ENCODE results near the gene USP17L19. TPM values are rescaled to one million over a fixed set of nuclear protein-coding genes. Genes with fewer than 3 reads are reported as not detected.

USP17L19 gene, protein sequence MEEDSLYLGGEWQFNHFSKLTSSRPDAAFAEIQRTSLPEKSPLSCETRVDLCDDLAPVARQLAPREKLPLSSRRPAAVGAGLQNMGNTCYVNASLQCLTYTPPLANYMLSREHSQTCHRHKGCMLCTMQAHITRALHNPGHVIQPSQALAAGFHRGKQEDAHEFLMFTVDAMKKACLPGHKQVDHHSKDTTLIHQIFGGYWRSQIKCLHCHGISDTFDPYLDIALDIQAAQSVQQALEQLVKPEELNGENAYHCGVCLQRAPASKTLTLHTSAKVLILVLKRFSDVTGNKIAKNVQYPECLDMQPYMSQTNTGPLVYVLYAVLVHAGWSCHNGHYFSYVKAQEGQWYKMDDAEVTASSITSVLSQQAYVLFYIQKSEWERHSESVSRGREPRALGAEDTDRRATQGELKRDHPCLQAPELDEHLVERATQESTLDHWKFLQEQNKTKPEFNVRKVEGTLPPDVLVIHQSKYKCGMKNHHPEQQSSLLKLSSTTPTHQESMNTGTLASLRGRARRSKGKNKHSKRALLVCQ
- not detected for total RNA-seq

DNA sequence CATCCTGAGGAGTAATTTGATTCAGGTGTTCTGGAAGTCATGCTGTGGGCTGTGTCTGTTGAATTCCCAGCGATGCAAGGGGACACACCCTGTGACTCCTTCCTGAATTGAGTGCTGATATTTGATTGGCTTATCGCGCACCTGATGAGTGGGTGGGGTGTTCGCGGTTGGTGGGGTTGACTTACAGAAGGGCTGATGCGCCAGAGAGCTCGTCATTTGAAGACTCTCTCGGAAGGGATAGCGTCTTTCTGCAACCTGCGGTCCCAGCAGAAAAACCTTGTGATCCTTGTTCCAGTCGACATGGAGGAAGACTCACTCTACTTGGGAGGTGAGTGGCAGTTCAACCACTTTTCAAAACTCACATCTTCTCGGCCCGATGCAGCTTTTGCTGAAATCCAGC, at the start of gene USP17L19:
Gene USP17L19 (plus strand): TSS at position 301 of the 400 bp plus-strand sequence. CDS start 0 bp downstream, at position 301.

DNA sequence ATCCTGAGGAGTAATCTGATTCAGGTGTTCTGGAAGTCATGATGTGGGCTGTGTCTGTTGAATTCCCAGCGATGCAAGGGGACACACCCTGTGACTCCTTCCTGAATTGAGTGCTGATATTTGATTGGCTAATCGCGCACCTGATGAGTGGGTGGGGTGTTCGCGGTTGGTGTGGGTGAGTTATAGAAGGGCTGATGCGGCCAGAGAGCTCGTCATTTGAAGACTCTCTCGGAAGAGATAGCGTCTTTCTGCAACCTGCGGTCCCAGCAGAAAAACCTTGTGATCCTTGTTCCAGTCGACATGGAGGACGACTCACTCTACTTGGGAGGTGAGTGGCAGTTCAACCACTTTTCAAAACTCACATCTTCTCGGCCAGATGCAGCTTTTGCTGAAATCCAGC, 42.8 kb upstream of the USP17L19 start, which contains the start of gene USP17L10:
Gene USP17L10 (plus strand): TSS at position 301 of the 400 bp plus-strand sequence. CDS start 0 bp downstream, at position 301.

DNA sequence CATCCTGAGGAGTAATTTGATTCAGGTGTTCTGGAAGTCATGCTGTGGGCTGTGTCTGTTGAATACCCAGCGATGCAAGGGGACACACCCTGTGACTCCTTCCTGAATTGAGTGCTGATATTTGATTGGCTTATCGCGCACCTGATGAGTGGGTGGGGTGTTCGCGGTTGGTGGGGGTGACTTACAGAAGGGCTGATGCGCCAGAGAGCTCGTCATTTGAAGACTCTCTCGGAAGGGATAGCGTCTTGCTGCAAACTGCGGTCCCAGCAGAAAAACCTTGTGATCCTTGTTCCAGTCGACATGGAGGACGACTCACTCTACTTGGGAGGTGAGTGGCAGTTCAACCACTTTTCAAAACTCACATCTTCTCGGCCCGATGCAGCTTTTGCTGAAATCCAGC, 38.1 kb upstream of the USP17L19 start, which contains the start of gene USP17L11:
Gene USP17L11 (plus strand): TSS at position 301 of the 400 bp plus-strand sequence. CDS start 0 bp downstream, at position 301.

DNA sequence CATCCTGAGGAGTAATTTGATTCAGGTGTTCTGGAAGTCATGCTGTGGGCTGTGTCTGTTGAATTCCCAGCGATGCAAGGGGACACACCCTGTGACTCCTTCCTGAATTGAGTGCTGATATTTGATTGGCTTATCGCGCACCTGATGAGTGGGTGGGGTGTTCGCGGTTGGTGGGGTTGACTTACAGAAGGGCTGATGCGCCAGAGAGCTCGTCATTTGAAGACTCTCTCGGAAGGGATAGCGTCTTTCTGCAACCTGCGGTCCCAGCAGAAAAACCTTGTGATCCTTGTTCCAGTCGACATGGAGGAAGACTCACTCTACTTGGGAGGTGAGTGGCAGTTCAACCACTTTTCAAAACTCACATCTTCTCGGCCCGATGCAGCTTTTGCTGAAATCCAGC, 33.3 kb upstream of the USP17L19 start, which contains the start of gene USP17L12:
Gene USP17L12 (plus strand): TSS at position 301 of the 400 bp plus-strand sequence. CDS start 0 bp downstream, at position 301.

DNA sequence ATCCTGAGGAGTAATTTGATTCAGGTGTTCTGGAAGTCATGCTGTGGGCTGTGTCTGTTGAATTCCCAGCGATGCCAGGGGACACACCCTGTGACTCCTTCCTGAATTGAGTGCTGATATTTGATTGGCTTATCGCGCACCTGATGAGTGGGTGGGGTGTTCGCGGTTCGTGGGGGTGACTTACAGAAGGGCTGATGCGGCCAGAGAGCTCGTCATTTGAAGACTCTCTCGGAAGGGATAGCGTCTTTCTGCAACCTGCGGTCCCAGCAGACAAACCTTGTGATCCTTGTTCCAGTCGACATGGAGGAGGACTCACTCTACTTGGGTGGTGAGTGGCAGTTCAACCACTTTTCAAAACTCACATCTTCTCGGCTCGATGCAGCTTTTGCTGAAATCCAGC, 28.6 kb upstream of the USP17L19 start, which contains the start of gene USP17L13:
Gene USP17L13 (plus strand): TSS at position 301 of the 400 bp plus-strand sequence. CDS start 0 bp downstream, at position 301.

DNA sequence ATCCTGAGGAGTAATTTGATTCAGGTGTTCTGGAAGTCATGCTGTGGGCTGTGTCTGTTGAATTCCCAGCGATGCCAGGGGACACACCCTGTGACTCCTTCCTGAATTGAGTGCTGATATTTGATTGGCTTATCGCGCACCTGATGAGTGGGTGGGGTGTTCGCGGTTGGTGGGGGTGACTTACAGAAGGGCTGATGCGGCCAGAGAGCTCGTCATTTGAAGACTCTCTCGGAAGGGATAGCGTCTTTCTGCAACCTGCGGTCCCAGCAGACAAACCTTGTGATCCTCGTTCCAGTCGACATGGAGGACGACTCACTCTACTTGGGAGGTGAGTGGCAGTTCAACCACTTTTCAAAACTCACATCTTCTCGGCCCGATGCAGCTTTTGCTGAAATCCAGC, 19.1 kb upstream of the USP17L19 start, which contains the start of gene USP17L15:
Gene USP17L15 (plus strand): TSS at position 301 of the 400 bp plus-strand sequence. CDS start 0 bp downstream, at position 301.

DNA sequence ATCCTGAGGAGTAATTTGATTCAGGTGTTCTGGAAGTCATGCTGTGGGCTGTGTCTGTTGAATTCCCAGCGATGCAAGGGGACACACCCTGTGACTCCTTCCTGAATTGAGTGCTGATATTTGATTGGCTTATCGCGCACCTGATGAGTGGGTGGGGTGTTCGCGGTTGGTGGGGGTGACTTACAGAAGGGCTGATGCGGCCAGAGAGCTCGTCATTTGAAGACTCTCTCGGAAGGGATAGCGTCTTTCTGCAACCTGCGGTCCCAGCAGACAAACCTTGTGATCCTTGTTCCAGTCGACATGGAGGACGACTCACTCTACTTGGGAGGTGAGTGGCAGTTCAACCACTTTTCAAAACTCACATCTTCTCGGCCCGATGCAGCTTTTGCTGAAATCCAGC, 9.6 kb upstream of the USP17L19 start, which contains the start of gene USP17L17:
Gene USP17L17 (plus strand): TSS at position 301 of the 400 bp plus-strand sequence. CDS start 0 bp downstream, at position 301.

DNA sequence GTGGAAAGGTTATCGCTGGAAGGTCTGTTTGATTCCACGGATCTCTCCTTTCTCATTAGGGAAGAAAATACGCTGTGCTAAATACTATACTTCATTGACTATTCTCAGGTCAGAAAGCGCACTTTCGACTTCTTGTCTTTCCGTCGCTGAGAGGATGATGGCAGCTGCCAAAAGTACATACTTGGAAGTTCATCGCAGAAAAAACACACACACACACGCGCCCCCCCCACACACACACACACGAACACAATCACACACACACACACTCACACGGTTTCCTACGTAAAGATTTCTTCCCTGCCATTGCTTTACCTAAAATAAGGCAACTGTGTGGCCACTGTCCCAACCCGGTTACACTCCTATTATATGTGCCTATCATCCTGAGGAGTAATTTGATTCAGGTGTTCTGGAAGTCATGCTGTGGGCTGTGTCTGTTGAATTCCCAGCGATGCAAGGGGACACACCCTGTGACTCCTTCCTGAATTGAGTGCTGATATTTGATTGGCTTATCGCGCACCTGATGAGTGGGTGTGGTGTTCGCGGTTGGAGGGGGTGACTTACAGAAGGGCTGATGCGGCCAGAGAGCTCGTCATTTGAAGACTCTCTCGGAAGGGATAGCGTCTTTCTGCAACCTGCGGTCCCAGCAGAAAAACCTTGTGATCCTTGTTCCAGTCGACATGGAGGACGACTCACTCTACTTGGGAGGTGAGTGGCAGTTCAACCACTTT, 5.1 kb upstream of the USP17L19 start, which contains the start of gene USP17L18:
Gene USP17L18 (plus strand): TSS at position 678 of the 728 bp plus-strand sequence. CDS start 0 bp downstream, at position 678.

DNA sequence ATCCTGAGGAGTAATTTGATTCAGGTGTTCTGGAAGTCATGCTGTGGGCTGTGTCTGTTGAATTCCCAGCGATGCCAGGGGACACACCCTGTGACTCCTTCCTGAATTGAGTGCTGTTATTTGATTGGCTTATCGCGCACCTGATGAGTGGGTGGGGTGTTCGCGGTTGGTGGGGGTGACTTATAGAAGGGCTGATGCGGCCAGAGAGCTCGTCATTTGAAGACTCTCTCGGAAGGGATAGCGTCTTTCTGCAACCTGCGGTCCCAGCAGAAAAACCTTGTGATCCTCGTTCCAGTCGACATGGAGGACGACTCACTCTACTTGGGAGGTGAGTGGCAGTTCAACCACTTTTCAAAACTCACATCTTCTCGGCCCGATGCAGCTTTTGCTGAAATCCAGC, 4.6 kb downstream of the USP17L19 start, which contains the start of gene USP17L20:
Gene USP17L20 (plus strand): TSS at position 301 of the 400 bp plus-strand sequence. CDS start 0 bp downstream, at position 301.

DNA sequence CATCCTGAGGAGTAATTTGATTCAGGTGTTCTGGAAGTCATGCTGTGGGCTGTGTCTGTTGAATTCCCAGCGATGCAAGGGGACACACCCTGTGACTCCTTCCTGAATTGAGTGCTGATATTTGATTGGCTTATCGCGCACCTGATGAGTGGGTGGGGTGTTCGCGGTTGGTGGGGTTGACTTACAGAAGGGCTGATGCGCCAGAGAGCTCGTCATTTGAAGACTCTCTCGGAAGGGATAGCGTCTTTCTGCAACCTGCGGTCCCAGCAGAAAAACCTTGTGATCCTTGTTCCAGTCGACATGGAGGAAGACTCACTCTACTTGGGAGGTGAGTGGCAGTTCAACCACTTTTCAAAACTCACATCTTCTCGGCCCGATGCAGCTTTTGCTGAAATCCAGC, 9.4 kb downstream of the USP17L19 start, which contains the start of gene USP17L21:
Gene USP17L21 (plus strand): TSS at position 301 of the 400 bp plus-strand sequence. CDS start 0 bp downstream, at position 301.

DNA sequence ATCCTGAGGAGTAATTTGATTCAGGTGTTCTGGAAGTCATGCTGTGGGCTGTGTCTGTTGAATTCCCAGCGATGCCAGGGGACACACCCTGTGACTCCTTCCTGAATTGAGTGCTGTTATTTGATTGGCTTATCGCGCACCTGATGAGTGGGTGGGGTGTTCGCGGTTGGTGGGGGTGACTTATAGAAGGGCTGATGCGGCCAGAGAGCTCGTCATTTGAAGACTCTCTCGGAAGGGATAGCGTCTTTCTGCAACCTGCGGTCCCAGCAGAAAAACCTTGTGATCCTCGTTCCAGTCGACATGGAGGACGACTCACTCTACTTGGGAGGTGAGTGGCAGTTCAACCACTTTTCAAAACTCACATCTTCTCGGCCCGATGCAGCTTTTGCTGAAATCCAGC, 14.1 kb downstream of the USP17L19 start, which contains the start of gene USP17L22:
Gene USP17L22 (plus strand): TSS at position 301 of the 400 bp plus-strand sequence. CDS start 0 bp downstream, at position 301.

Other genes with a start within 250 kb of the USP17L19 start
- not detected for gene FAM90A26, start 83.0 kb upstream of the USP17L19 start, total RNA-seq
- gene USP17L10, start 42.7 kb upstream of the USP17L19 start, total RNA-seq, result not detected
- gene USP17L11, start 38.0 kb upstream of the USP17L19 start, total RNA-seq, result not detected
- gene USP17L12, start 33.2 kb upstream of the USP17L19 start, total RNA-seq, result not detected
- gene USP17L13, start 28.5 kb upstream of the USP17L19 start, total RNA-seq, result not detected
- gene USP17L15, start 19.0 kb upstream of the USP17L19 start, total RNA-seq, result not detected
- not detected for gene USP17L17, start 9.5 kb upstream of the USP17L19 start, total RNA-seq
- not detected for gene USP17L18, start 4.7 kb upstream of the USP17L19 start, total RNA-seq
- not detected for gene USP17L20, start 4.7 kb downstream of the USP17L19 start, total RNA-seq
- gene USP17L21, start 9.5 kb downstream of the USP17L19 start, total RNA-seq, result not detected
- not detected for gene USP17L22, start 14.2 kb downstream of the USP17L19 start, total RNA-seq
- not detected for gene USP17L24, start 71.8 kb downstream of the USP17L19 start, total RNA-seq
- gene USP17L25, start 76.5 kb downstream of the USP17L19 start, total RNA-seq, result not detected
- not detected for gene USP17L26, start 81.3 kb downstream of the USP17L19 start, total RNA-seq
- not detected for gene USP17L5, start 86.0 kb downstream of the USP17L19 start, total RNA-seq
- not detected for gene USP17L27, start 90.8 kb downstream of the USP17L19 start, total RNA-seq
- not detected for gene USP17L28, start 95.5 kb downstream of the USP17L19 start, total RNA-seq
- not detected for gene USP17L29, start 100.3 kb downstream of the USP17L19 start, total RNA-seq
- gene USP17L30, start 109.8 kb downstream of the USP17L19 start, total RNA-seq, result not detected
- gene DEFB131A, start 191.0 kb downstream of the USP17L19 start, total RNA-seq, result not detected

Data from diencephalon (tissue), 1 donor.